Nasal cavity respiratory epithelium epithelial cell of viscerocranial mucosa (primary cell): ENCODE results near the gene UNC5B. TPM values are rescaled to one million over a fixed set of nuclear protein-coding genes. Genes with fewer than 3 reads are reported as not detected.

ENCODE experiments used
- total RNA-seq: library from RNA; depleted of rRNA; stranded (reverse); fragments of >200 nt; gene quantifications from 2 replicates; pipeline ENCODE4 v1.2.3, GENCODE V29; 2014

Gene UNC5B
- total RNA-seq = 67.2 and 67.3 TPM in 2 replicates

GRCh38 chr10:71212318-71213126 lies at the start of gene UNC5B:
TSS of gene UNC5B (plus strand) at chr10:71212570. CDS start at chr10:71212986, 416 bp downstream.

GRCh38 chr10:71319042-71319799 lies 106.9 kb downstream of the UNC5B start, which contains the start of gene SLC29A3:
TSS of gene SLC29A3 (plus strand) at chr10:71319259. CDS start at chr10:71319310, 51 bp downstream.

Other genes starting within 250 kb of the UNC5B start
- 0.34 and 2.1 TPM in 2 replicates for gene SLC29A3, start 106.7 kb downstream of the UNC5B start, total RNA-seq
- gene CDH23, start 184.3 kb downstream of the UNC5B start, total RNA-seq = under 0.01 and 0.14 TPM in 2 replicates